ENCODE results near the gene PABPN1L.

GRCh38 chr16:88868974-88869672 is 2.7 kb upstream of the PABPN1L start:
- TF ChIP-seq BHLHE40 (IDR thresholded peaks at IDR 0.05; ENCODE audit: borderline replicate concordance): no peak
- no peak for TF ChIP-seq ARNT (IDR thresholded peaks at IDR 0.05)
- TF ChIP-seq L3MBTL2 (conservative IDR thresholded peaks at IDR 0.05): no peak
- TF ChIP-seq FOXA1 (IDR thresholded peaks at IDR 0.05): no peak
